ENCODE measurements around the gene GJA4. TPM values are rescaled to one million over a fixed set of nuclear protein-coding genes. Genes with fewer than 3 reads are reported as not detected.
"Not testable (repeated sequence)": the region's sequence is repeated elsewhere in the genome, so short reads cannot be mapped to it uniquely, and the experiment has no call there.

Gene GJA4
- total RNA-seq, 1 experiment from 2014 or later = not detected

DNA sequence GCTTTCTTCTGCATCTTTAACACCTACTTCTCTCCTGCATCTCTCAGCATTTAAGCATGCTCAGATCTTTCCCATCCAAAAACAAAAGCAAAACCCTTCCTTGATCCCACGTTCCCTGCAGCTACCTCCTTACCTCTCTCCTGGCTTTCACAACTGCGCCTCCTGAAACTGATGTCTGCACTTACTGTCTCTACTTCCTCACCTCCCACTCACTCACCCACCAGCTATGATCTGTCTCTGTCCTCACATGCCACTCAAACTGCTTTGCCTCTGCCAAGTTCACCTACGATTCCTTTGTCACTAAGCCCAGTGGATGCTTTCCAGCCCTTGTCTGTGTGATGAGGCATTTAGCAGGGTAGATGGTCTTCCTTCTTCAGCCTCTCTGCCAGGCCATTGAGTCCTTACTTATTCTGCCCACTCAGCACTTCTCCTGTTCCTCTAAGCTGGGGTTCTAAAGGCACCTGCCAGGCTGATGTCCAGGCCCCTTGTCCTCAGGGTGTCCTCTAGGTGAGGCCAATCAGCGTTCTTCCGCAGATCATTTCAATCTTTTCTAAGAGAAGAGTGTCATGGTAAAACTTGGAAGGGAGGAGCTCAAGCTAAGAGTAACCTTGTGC lies 21.8 kb upstream of the GJA4 start:
- DNase-seq (ENCODE audit: low spot score) = no peak

DNA sequence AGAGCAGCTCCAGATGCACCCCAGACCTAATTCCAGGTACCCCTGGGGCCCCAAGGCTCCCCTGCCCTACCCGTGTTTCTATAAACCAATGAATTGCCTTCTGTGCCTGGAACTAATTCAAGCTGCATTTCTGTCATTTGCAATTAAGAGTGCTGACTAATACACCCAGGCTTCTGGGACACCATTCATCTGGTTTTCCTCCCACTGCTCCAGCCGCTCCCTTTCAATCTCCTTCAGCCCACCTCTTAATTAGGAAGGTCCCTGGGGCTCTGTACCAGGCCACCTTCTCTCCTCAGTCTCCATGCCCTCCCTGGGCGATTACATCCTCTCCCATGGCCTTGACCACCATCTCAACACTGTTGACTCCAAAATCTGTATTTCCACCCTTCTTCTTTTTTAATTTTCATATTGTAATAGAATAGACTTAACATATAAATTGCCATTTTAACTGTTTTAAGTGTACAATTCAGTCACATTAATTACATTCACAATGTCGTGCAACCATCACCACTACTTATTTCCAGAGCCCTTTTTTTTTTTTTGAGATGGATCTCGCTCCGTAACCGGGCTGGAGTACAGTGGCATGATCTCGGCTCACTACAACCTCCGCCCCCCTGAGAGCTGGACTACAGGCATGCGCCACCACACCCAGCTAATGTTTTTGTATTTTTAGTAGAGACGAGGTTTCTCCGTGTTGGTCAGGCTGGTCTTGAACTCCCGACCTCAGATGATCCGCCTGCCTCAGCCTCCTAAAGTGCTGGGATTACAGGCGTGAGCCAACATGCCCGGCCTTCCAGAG lies 21.0 kb upstream of the GJA4 start:
- DNase-seq (ENCODE audit: low spot score) = no peak

DNA sequence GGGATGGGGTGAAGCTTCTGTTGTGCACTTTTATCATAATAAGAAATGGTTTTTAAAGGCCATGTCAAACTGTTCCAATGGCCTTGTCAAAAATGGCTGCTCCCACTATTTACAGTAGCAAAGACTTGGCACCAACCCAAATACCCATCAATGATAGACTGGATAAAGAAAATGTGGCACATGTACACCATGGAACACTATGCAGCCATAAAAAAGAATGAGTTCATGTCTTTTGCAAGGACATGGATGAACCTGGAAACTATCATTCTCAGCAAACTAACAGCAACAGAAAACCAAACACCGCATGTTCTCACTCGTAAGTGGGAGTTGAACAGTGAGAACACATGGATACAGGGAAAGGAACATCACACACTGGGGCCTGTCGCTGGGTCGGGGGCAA lies 19.7 kb upstream of the GJA4 start:
- DNase-seq (ENCODE audit: low spot score) = not testable (repeated sequence)

DNA sequence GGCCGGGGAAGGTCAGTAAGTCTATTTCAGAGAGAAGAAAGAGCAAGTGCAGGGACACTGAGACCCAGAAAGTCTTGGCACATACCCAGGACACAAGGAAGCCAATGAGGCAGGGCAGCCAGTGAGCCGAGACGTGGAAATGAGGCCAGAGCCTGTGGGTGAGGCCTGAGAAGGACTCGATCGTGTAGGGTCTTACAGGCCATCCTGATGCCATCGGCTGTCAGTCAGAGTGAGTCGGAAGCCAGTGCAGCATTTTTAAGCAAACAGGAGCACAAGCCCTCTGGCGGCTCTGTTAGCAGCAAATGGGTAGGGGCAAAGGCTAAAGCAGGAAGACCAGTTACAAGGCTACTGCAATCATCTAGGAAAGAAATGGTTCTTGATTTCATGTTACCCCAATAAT lies 17.8 kb upstream of the GJA4 start:
- DNase-seq (ENCODE audit: low spot score) = no peak

DNA sequence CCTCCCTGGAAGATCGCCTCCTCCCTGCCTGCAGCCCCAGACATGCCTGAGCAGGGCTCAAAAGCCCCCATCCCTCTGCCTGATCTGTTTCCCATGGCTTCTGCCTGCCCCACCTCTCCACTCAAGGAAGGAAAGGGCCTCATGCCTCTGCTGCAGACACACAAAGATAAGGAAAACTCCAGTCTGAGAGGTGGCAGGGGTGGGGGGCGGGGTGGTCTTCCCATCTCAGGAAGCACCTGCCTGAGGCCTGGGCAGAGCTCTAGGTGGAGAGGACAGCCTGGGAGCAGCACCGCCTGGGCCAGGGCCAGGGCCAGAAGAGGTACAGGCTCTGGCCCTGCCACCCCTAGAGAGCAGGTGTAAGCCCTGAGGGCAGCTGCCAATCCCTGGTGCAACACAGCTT lies 15.9 kb upstream of the GJA4 start:
- no peak for DNase-seq (ENCODE audit: low spot score)

DNA sequence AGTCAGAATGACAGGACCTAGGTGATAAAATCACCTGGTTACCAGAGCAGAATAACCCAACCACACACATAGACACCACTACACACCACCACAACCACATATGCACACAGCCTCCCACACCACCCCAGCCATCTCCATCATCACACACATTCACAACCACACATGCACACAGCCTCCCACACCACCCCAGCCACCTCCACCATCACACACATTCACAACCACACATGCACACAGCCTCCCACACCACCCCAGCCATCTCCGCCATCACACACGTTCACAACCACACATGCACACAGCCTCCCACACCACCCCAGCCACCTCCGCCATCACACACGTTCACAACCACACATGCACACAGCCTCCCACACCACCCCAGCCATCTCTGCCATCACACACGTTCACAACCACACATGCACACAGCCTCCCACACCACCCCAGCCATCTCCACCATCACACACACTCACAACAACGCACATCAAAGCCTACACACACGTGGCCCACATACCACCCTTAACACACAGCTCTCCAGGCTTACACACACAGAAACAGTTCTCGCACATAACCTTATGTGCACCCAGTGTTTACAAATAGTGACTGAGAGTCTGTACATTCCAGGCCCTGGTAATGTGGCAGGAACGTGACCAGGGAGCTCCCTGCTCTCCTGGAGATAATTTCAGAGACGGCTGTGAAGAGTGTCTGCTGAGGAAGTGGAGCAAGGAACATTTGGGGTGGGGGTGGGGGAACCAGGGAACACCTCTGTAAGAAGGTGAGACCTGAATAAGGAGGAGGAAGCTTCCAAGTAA lies 15.1 kb upstream of the GJA4 start:
- DNase-seq (ENCODE audit: low spot score) = no peak

DNA sequence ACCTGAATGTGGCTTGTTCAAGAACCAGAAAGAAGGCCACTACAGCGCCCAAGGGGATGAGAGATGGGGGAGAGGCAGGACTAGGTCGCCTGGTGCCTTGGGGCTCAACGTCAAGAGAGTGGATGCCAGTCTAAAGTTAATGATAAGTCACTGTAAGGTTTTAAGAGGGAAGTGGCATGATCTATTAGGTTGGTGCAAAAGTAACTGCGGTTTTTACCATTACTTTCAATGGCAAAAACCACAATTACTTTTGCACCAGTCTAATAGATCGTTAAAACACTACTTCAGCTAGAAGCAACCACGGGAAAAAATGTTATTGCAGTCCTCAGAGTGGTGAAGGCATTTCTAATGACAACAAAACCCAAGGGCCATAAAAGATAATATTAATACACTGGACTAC lies 14.4 kb upstream of the GJA4 start:
- no peak for DNase-seq (ENCODE audit: low spot score)

DNA sequence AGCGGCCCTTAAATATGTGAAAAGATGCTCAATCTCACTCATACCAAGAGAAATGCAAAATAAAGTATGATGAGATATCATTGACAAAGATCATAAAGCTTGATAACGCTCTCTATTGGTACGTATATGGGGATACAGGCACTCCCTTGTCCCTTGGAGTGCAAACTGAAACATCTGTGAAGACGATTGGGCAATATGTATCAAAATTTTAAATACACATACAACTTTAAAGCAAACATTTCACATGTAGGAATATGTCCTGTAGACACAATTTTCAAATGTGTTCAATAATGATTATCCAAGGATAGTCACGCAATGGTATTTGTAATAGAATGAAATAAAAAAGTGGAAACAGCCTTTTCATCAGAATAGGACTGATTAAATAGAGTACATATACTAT lies 13.8 kb upstream of the GJA4 start:
- no peak for DNase-seq (ENCODE audit: low spot score)

DNA sequence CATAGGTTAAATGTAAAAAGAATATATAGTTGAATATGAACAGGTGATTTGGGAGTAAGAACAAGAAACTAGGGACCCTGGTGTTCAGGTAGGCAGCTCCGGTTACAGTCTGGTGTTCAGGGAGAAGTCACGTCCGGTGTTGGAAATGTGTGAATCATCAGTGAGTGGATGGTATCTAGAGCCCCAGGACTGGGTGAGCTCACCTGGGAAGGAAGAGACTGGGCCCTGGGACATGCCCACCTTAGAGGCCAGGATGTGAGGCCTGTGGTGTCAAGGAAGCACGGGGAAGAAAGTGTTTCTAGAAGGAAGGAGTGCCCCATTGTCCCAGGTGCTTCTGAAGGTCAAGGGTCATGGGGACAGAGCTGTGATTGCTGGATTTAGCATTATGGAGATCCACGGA lies 13.3 kb upstream of the GJA4 start:
- DNase-seq (ENCODE audit: low spot score) = no peak

DNA sequence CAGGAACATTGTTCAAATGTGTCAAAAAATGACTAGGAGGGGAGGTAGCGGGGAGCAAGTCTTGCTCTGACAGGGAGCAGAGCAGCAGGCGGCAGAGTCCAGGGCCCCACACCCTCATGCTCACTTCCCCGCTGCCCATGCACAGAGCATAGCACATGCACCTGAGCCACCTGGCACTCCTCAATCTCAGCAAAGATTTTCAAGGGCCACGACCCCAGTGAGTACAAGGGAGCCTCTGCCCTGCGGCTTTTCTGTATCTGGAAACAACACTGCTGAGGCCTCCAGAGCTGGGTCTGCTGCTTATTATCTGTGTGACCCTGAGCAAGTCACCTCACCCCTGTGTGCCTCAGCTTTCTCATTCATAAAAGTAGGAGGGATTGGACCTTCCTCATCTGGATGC lies 12.8 kb upstream of the GJA4 start:
- no peak for DNase-seq (ENCODE audit: low spot score)

DNA sequence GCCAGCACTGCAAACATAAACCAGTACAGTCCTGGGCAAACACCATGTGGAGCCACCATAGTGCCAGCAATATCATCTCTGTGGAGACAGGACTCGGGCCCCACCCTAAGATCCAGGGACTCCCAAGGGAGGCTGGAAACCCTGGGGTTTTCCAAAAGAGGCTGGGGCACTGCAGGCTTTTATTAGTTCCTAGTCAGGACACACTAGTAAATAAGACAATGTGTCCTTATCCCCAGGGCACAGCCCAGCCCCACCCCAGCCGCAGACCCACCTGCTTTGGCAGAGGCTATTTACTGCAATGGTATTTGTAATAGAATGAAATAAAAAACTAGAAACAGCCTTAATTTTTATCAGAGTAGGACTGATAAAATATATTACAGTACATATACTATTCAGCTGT lies 12.3 kb upstream of the GJA4 start:
- no peak for DNase-seq (ENCODE audit: low spot score)

DNA sequence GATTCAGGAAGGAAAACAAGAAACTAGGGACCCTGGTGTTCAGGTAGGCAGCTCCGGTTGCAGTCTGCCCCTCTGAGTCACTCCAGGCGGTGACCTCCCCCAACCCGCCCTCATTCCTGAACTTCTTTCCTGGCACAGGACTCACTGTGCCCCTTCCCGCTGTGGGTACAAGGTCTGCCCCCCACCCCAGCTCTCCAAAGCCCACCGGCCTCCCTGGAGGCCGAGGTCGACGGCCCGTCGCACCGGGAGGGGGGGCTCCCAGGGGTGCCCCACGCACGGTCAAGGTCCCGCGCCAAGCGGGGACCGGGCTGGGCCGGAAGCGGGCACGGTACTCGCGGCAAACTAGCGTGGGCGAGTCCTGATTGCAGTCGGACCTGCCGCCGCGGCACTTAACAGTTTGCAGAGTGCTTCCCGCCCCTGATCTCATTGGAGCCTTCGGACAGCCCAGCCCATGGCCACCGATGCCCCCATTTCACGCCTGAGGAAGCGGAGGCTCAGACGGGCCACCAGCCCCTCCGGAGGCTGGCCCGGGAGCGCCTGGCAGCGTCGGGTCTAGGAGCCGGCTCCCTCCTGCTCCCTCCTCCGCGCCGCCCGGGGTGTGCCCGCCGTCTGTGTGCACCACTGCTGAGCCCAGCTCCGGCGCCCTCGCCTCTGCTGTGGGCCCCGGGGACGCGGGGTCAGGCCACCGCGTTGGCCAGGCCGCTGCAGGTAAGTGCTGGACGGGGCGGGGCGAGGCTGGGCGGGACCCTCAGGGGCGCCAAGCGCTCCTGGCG lies 11.5 kb upstream of the GJA4 start, which contains the start of gene GJB3:
GJB3 (plus strand) TSS at position 144 of the 773 bp plus-strand sequence. CDS start 3,549 bp downstream, outside the sequence.
- DNase-seq (ENCODE audit: low spot score) = no peak

DNA sequence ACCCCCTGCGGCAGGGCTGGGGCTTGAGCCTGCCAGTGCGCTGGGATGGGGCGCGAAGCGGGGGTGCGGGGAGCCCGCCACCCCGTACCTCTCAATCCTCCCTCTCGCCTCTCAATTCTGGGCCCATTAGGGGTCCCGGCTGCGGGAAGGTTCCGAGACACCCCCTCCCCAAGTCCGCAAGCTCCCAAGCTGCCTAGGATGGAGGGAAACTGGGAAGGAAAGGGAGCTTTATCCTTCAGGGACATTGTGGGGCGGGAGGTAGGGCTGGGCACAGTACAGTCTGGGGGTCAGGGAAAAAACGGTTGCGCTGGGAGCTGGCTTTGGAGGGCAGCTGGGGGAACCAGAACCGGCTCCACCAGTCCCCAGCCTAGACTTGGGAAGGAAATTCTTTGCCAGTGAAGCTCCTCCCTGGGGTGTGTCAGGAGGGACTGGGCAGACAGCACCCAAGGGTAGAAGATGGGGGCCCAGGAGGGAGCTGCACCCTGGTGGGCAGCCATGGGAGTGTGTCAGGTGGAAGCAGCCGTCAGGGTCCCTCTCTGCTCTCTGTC lies 10.9 kb upstream of the GJA4 start:
- DNase-seq (ENCODE audit: low spot score) = no peak

DNA sequence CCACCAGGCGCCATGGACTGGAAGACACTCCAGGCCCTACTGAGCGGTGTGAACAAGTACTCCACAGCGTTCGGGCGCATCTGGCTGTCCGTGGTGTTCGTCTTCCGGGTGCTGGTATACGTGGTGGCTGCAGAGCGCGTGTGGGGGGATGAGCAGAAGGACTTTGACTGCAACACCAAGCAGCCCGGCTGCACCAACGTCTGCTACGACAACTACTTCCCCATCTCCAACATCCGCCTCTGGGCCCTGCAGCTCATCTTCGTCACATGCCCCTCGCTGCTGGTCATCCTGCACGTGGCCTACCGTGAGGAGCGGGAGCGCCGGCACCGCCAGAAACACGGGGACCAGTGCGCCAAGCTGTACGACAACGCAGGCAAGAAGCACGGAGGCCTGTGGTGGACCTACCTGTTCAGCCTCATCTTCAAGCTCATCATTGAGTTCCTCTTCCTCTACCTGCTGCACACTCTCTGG lies 8.0 kb upstream of the GJA4 start:
- DNase-seq (ENCODE audit: low spot score) = no peak

DNA sequence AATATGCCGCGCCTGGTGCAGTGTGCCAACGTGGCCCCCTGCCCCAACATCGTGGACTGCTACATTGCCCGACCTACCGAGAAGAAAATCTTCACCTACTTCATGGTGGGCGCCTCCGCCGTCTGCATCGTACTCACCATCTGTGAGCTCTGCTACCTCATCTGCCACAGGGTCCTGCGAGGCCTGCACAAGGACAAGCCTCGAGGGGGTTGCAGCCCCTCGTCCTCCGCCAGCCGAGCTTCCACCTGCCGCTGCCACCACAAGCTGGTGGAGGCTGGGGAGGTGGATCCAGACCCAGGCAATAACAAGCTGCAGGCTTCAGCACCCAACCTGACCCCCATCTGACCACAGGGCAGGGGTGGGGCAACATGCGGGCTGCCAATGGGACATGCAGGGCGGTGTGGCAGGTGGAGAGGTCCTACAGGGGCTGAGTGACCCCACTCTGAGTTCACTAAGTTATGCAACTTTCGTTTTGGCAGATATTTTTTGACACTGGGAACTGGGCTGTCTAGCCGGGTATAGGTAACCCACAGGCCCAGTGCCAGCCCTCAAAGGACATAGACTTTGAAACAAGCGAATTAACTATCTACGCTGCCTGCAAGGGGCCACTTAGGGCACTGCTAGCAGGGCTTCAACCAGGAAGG lies 7.4 kb upstream of the GJA4 start:
- DNase-seq (ENCODE audit: low spot score) = no peak

DNA sequence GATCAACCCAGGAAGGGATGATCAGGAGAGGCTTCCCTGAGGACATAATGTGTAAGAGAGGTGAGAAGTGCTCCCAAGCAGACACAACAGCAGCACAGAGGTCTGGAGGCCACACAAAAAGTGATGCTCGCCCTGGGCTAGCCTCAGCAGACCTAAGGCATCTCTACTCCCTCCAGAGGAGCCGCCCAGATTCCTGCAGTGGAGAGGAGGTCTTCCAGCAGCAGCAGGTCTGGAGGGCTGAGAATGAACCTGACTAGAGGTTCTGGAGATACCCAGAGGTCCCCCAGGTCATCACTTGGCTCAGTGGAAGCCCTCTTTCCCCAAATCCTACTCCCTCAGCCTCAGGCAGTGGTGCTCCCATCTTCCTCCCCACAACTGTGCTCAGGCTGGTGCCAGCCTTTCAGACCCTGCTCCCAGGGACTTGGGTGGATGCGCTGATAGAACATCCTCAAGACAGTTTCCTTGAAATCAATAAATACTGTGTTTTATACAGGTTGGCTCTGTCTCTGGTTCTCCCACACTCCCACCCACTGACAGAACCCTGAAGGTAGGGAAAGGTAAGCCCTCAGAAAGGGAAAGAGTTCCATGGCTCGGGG lies 6.8 kb upstream of the GJA4 start:
- no peak for DNase-seq (ENCODE audit: low spot score)

DNA sequence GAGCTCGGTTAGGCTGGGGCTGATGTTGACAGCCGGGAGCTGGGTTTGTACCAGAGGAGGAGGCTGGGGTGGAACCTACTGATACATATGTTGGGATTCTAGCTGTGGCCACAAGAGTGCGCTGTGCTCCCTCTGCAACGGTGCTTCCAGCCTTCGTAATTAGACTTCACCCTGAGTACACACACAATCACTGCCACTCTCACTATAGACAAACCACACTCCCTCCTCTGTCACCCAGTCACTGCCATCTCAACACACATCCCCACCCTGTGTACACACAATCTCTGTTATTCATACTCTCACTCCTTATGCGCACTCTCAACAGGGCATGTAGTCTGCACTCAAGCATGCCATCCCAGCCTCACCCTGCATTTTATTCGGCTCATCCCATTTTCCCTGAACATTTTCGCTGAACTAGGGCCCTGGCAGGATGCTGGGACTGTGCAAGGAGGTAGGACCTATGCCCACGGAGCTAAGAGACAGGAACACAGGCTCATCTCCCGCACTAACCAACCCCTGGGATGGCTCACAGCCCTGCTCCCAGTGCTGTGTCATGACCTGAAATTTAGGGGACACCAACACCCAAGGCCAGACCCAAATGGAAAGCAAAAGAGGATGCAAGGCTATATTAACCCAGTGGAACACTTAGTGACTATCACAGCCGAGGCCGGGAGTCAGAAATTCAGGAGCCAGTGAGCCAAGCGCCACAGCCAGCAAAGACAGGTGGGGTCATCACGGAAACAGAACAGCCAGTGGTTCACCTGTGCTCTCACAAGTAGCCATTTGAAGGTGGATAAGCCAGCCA lies 6.1 kb upstream of the GJA4 start:
- DNase-seq (ENCODE audit: low spot score) = peak; percentile 57

DNA sequence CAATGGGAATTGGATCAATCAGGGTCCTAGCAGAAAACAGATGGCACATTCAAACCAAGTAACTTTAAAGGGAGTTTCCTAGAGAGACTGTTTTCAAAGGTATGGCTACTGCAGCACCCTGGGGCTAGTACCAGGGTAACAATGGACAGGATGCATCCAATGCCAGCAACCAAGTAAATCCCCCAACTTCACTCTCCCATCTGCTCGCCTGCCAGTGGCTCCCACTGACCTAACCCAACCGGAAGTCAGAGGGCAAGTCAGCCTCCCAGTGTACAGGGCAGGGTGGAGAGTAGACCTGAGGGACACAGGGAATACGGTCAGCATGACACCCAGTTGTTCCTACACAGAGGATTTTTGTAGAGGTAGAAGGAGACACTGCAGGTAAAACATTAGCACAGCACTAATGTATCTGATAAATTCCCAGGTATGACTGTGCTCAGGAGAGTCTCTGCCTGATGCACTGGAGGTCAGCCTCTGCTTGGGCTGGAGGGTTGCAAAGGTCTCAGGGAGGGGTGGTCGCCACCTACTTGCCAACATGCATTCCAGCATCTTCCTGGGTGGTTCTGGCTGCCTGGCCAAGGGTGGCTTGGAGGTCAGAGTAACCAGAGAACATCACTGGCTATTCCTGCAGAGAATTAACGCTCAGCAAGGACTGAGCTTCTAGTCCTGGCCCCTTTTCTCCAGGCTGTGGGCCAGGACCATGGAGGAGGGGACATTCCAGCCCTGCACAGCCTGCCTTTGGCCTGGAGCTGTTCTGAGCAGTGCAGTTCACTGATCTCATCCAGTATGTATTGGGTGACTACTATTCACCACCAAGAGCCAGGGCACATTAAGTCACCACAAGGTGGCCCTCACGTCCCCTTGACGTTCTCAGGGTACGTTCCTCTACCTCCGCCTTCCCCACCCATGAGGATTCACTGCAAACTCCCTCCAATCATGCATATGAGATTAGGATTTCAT lies 5.1 kb upstream of the GJA4 start:
- DNase-seq (ENCODE audit: low spot score) = no peak

DNA sequence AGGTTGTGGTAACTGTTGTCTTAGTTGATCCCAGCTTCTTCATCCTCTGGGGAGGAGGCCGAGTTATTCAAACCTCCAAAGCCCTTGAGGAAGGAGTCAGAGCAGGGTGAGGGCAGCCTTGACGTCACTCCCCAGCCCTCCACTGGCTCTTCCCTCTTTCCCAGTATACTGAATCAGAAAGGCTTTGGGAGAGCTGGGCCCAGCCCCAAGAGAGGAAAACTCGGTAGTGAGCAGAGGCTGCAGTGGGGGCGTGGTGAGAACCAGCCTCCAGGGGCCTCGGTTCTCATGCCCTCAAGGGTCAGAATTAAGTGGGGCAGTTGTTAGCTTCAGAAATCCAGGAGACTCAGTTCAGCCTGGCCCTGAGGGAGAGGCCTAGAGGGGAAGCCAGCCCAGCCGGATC lies 1.8 kb upstream of the GJA4 start:
- DNase-seq (ENCODE audit: low spot score) = no peak

Data from A172 (cell line).